SK-N-SH (cell line): ENCODE data around the gene COL28A1. TPM values are rescaled to one million over a fixed set of nuclear protein-coding genes. Genes with fewer than 3 reads are reported as not detected.

Experiments
- CTCF ChIA-PET: fragments of 300-600, 350-600 bp; formaldehyde crosslinking; extraction: SDS; loops from one replicate; lab custom pipeline; 2021; lab: Yijun Ruan, JAX
- POLR2A ChIA-PET: fragments of 350-600 bp; sonication (Branson Sonifier 250); formaldehyde crosslinking; extraction: SDS; loops from one replicate; lab custom pipeline; 2020; ENCODE audit warnings: antibody characterized with exemption, inconsistent platforms; lab: Yijun Ruan, JAX
- DNase-seq: peaks from one replicate; pipeline ENCODE4 v3.0.0; 2012
- H2AFZ ChIP-seq: fragments of 200-600 bp; sonication (generic); 2 replicates; pipeline ENCODE4 v1.8.1; 2016; ENCODE audit warnings: antibody characterized with exemption, mild to moderate bottlenecking, low read depth
- H3F3A ChIP-seq: fragments of 200-600 bp; sonication (generic); replicated peaks from 2 replicates; pipeline ENCODE3; 2016; ENCODE audit warnings: antibody characterized with exemption, mild to moderate bottlenecking; ENCODE audit not compliant: insufficient read depth
- H3K27ac ChIP-seq, 2 experiments: fragments of 200-500 bp in 1 of 2; fragments of 200-600 bp in 1 of 2; sonication (Bioruptor generic) in 1 of 2; sonication (generic), shearing (Covaris generic) in 1 of 2; 2 replicates each; pipeline versions ENCODE4 v1.5.1 to v1.6.1; 2014 to 2016; ENCODE audit warnings: low read depth in 2 of 2, inconsistent platforms in 1 of 2, low read length in 1 of 2, mild to moderate bottlenecking in 1 of 2, mixed read lengths in 1 of 2
- H3K27me3 ChIP-seq: fragments of 200-600 bp; sonication (generic), shearing (Covaris generic); 2 replicates; pipeline ENCODE4 v1.6.1; 2016; ENCODE audit warnings: mixed run types; ENCODE audit not compliant: insufficient read depth
- H3K36me3 ChIP-seq, 2 experiments: fragments of 200-500 bp in 1 of 2; fragments of 200-600 bp in 1 of 2; sonication (Bioruptor generic) in 1 of 2; sonication (generic) in 1 of 2; replicated peaks in 1 of 2; 2 replicates each; pipeline versions ENCODE3 to v1.5.1; 2014 to 2016; ENCODE audit warnings: low read length in 1 of 2, mild to moderate bottlenecking in 1 of 2; ENCODE audit not compliant: insufficient read depth in 2 of 2, control insufficient read depth in 1 of 2
- H3K4me1 ChIP-seq, 2 experiments: fragments of 200-500 bp in 1 of 2; fragments of 200-600 bp in 1 of 2; sonication (Bioruptor generic) in 1 of 2; sonication (generic), shearing (Covaris generic) in 1 of 2; 2 replicates each; pipeline versions ENCODE4 v1.5.1 to v1.6.1; 2014 to 2016; ENCODE audit warnings: low read depth in 1 of 2, low read length in 1 of 2, mixed run types in 1 of 2; ENCODE audit not compliant: insufficient read depth in 2 of 2, control insufficient read depth in 1 of 2
- H3K4me2 ChIP-seq: fragments of 200-600 bp; sonication (generic), shearing (Covaris generic); 2 replicates; pipeline ENCODE4 v1.6.1; 2017; ENCODE audit warnings: mixed run types
- H3K4me3 ChIP-seq, 2 experiments: fragments of 200-500 bp in 1 of 2; fragments of 200-600 bp in 1 of 2; sonication (Bioruptor generic) in 1 of 2; sonication (generic), shearing (Covaris generic) in 1 of 2; 2 replicates each; pipeline versions ENCODE4 v1.5.1 to v1.8.1; 2014 to 2016; ENCODE audit warnings: low read depth in 2 of 2, inconsistent platforms in 1 of 2, low read length in 1 of 2, mild to moderate bottlenecking in 1 of 2, mixed read lengths in 1 of 2, moderate library complexity in 1 of 2
- H3K79me2 ChIP-seq: fragments of 200-600 bp; sonication (generic); 2 replicates; pipeline ENCODE4 v1.8.1; 2017; ENCODE audit warnings: mild to moderate bottlenecking; ENCODE audit not compliant: insufficient read depth
- H3K9ac ChIP-seq: fragments of 200-600 bp; sonication (generic); 2 replicates; pipeline ENCODE4 v1.6.1; 2017; ENCODE audit warnings: mixed run types
- H3K9me2 ChIP-seq: fragments of 200-600 bp; sonication (generic); 2 replicates; pipeline ENCODE4 v1.6.1; 2017; ENCODE audit warnings: mixed run types
- H3K9me3 ChIP-seq: fragments of 200-600 bp; sonication (generic); 2 replicates; pipeline ENCODE4 v1.6.1; 2017; ENCODE audit warnings: mixed run types, mild to moderate bottlenecking, moderate library complexity
- H4K20me1 ChIP-seq: fragments of 200-600 bp; sonication (generic); 2 replicates; pipeline ENCODE4 v1.6.1; 2017; ENCODE audit warnings: mild to moderate bottlenecking, mixed run types; ENCODE audit not compliant: insufficient read depth
- ELF1 ChIP-seq: IDR thresholded peaks from 2 replicates; pipeline ENCODE4 v1.4.0; 2012
- EP300 ChIP-seq, 2 experiments: IDR thresholded peaks; 2 replicates each; pipeline versions ENCODE4 v1.4.0 to v1.6.1; 2012; ENCODE audit warnings: borderline replicate concordance in 1 of 2, low read depth in 1 of 2, low read length in 1 of 2
- FOSL2 ChIP-seq: IDR thresholded peaks from 2 replicates; pipeline ENCODE4 v1.4.0; 2012; ENCODE audit warnings: low read depth, mild to moderate bottlenecking, moderate library complexity, borderline replicate concordance
- FOXJ3 ChIP-seq: sonication (generic); formaldehyde crosslinking; IDR thresholded peaks from 2 replicates; pipeline ENCODE4 v1.5.1; 2020; ENCODE audit warnings: mild to moderate bottlenecking, missing genetic modification reagents
- FOXM1 ChIP-seq: IDR thresholded peaks from 2 replicates; pipeline ENCODE4 v1.4.0; 2012; ENCODE audit warnings: low read depth, mild to moderate bottlenecking
- GABPA ChIP-seq: IDR thresholded peaks from 2 replicates; pipeline ENCODE4 v1.4.0; 2012; ENCODE audit warnings: low read depth, mild to moderate bottlenecking
- GATA2 ChIP-seq: sonication (generic); formaldehyde crosslinking; IDR thresholded peaks from 2 replicates; pipeline ENCODE4 v1.5.0; 2020; ENCODE audit warnings: mild to moderate bottlenecking, missing genetic modification reagents
- IRF3 ChIP-seq: fragments of 150-350 bp; IDR thresholded peaks from 2 replicates; pipeline ENCODE4 v1.6.1; 2016; ENCODE audit warnings: mild to moderate bottlenecking, low read depth, low read length
- NFIC ChIP-seq: IDR thresholded peaks from 2 replicates; pipeline ENCODE4 v1.4.0; 2012; ENCODE audit warnings: borderline replicate concordance
- NRF1 ChIP-seq: IDR thresholded peaks from 2 replicates; pipeline ENCODE4 v1.6.1; 2012; ENCODE audit warnings: low read depth, mild to moderate bottlenecking, low read length
- PBX3 ChIP-seq: IDR thresholded peaks from 2 replicates; pipeline ENCODE4; 2012
- RAD21 ChIP-seq: IDR thresholded peaks from 2 replicates; pipeline ENCODE4 v1.6.1; 2012; ENCODE audit warnings: mild to moderate bottlenecking, low read length
- RXRA ChIP-seq: IDR thresholded peaks from 2 replicates; pipeline ENCODE4 v1.4.0; 2012; ENCODE audit warnings: low read depth, mild to moderate bottlenecking, borderline replicate concordance
- TCF12 ChIP-seq: IDR thresholded peaks from 2 replicates; pipeline ENCODE4 v1.4.0; 2012
- USF1 ChIP-seq: IDR thresholded peaks from 2 replicates; pipeline ENCODE4 v1.4.0; 2012; ENCODE audit warnings: low read depth, borderline replicate concordance
- USF2 ChIP-seq: fragments of 150-350 bp; IDR thresholded peaks from 2 replicates; pipeline ENCODE4 v1.6.1; 2017; ENCODE audit warnings: antibody characterized with exemption, low read length, low read depth, borderline replicate concordance
- YY1 ChIP-seq: IDR thresholded peaks from 2 replicates; pipeline ENCODE4 v1.4.0; 2012; ENCODE audit warnings: low read depth, mild to moderate bottlenecking
- whole genome bisulfite sequencing: methylation state at CpG from one replicate; pipeline ENCODE4 v1.1.6; 2017; ENCODE audit warnings: low lambda C conversion rate; 5-methylcytosine and 5-hydroxymethylcytosine counted together
- polyA plus RNA-seq, 3 experiments: library from polyadenylated mRNA; depleted of rRNA; stranded (reverse); fragments of >200 nt; gene quantifications; 2 replicates each; pipeline ENCODE4 v1.2.3, GENCODE V29; 2012

Gene COL28A1
- polyA plus RNA-seq, 1 of the 3 experiments (the other 2 are of a cell fraction) = not detected

GRCh38 chr7:7421826-7422225 is 113.8 kb downstream of the COL28A1 start:
- Histone ChIP-seq H3K27ac (no peak overlapping the region), H3K4me1 (no peaks in the 10 kb centered on the region; a peak in 1 of 4 replicates), H3K36me3 (no peaks in the 10 kb centered on the region), H4K20me1 (no peaks in the 10 kb centered on the region), H3F3A (no peaks in the 10 kb centered on the region), H2AFZ (no peak overlapping the region), H3K9me3 (no peaks in the 10 kb centered on the region), H3K9ac (no peak overlapping the region), H3K4me2 (no peak overlapping the region), H3K9me2 (no peaks in the 10 kb centered on the region), H3K27me3 (no peaks in the 10 kb centered on the region), H3K79me2 (no peaks in the 10 kb centered on the region), H3K4me3 (no peak overlapping the region)
- no peak for TF ChIP-seq GABPA
- TF ChIP-seq EP300 (IDR thresholded peaks at IDR 0.05; ENCODE audit: borderline replicate concordance in 1 of 2, low read depth in 1 of 2, low read length in 1 of 2) = no peak
- TF ChIP-seq ELF1 = no peak
- no peak for TF ChIP-seq USF1
- TF ChIP-seq TCF12 = no peak
- ChIA-PET CTCF (interaction anchor here (0.8 to 3.8 kb wide), 4 partner anchors 7 to 319 kb away, joined by 3 to 29 read pairs (median 4); no protein-coding TSS in a partner anchor), POLR2A (no interaction called here)
- DNase-seq = no peak
- 53% methylated on average over 2 of the region's 2 CpGs for WGBS

GRCh38 chr7:7418997-7419396 is 116.7 kb downstream of the COL28A1 start:
- 70% methylated on average over 2 of the region's 2 CpGs for WGBS
- no peak overlapping the region for H3K9ac ChIP-seq
- CTCF ChIA-PET = no interaction called here

More at GRCh38 chr7:7418997-7419396, 116.7 kb downstream of the COL28A1 start:
- Histone ChIP-seq H3K9me2 (no peaks in the 10 kb centered on the region), H3K79me2 (no peaks in the 10 kb centered on the region), H3K9me3 (no peaks in the 10 kb centered on the region), H3K27ac (no peak overlapping the region), H3K4me2 (no peak overlapping the region), H3K36me3 (no peaks in the 10 kb centered on the region), H4K20me1 (no peaks in the 10 kb centered on the region), H3F3A (no peaks in the 10 kb centered on the region), H3K4me3 (no peak overlapping the region), H2AFZ (no peak overlapping the region), H3K4me1 (peaks cover 0 to 5% of the 10 kb centered on the region in 2 experiments; a peak in 1 of 4 replicates), H3K27me3 (no peaks in the 10 kb centered on the region)
- POLR2A ChIA-PET = no interaction called here
- DNase-seq = no peak
- TF ChIP-seq FOSL2 (no peak), EP300 (IDR thresholded peaks at IDR 0.05; ENCODE audit: borderline replicate concordance in 1 of 2, low read depth in 1 of 2, low read length in 1 of 2) (no peak), IRF3 (no peak), YY1 (no peak), GATA2 (CRISPR knock-in tag) (no peak), TCF12 (no peak), RAD21 (no peak), FOXJ3 (CRISPR knock-in tag) (no peak), USF2 (no peak), PBX3 (no peak), FOXM1 (no peak), NFIC (no peak), NRF1 (no peak), RXRA (no peak)
- TF ChIP-seq, all 33 proteins: peak for 0
